CD8-positive, alpha-beta memory T cell (primary cell): ENCODE results near the gene KLHL29. TPM values are rescaled to one million over a fixed set of nuclear protein-coding genes. Genes with fewer than 3 reads are reported as not detected.
A peak's percentile ranks its signal among the peaks of the same experiment; 100 is the strongest.

Experiments used
- CTCF ChIA-PET: fragments of 350-600 bp; sonication (Branson Sonifier 250); formaldehyde crosslinking; loops from one replicate; lab custom pipeline; 2021; ENCODE audit warnings: antibody characterized with exemption; lab: Charles Lee
- POLR2A ChIA-PET: fragments of 350-600 bp; sonication (Branson Sonifier 250); formaldehyde crosslinking; loops from one replicate; lab custom pipeline; 2021; ENCODE audit warnings: antibody characterized with exemption; lab: Charles Lee
- DNase-seq, 5 donors: peaks; one replicate each; pipeline versions ENCODE4 v3.0.0 to v3.0.0-alpha.2; 2020 to 2022; ENCODE audit warnings: mixed read lengths in 1 of 5
- H3K27ac ChIP-seq: one replicate; pipeline ENCODE4 v1.7.0; 2013; ENCODE audit warnings: low read depth, mild to moderate bottlenecking, low read length, moderate library complexity
- H3K27me3 ChIP-seq: 2 replicates; pipeline ENCODE4 v1.7.0; 2013; ENCODE audit warnings: low read length, mild to moderate bottlenecking; ENCODE audit not compliant: insufficient read depth, poor library complexity, severe bottlenecking
- H3K36me3 ChIP-seq: 2 replicates; pipeline ENCODE4 v1.7.0; 2013; ENCODE audit warnings: mild to moderate bottlenecking, low read length, moderate library complexity; ENCODE audit not compliant: insufficient read depth
- H3K4me1 ChIP-seq: 2 replicates; pipeline ENCODE4 v1.7.0; 2013; ENCODE audit warnings: mild to moderate bottlenecking, low read length, moderate library complexity; ENCODE audit not compliant: insufficient read depth
- H3K4me3 ChIP-seq: 2 replicates; pipeline ENCODE4 v1.7.0; 2013; ENCODE audit warnings: mild to moderate bottlenecking, low read length
- H3K9me3 ChIP-seq: 2 replicates; pipeline ENCODE4 v1.7.0; 2013; ENCODE audit warnings: mild to moderate bottlenecking, low read length
- H3K27ac Mint-ChIP-seq, 8 donors: one replicate each; pipeline ENCODE4 v1.8.0; 2020 to 2021; ENCODE audit warnings: mixed read lengths in 8 of 8, mild to moderate bottlenecking in 6 of 8, inconsistent platforms in 3 of 8, moderate library complexity in 3 of 8
- H3K27me3 Mint-ChIP-seq, 2 donors: one replicate each; pipeline ENCODE4 v1.8.0; 2020 to 2021; ENCODE audit warnings: mixed read lengths in 2 of 2, mild to moderate bottlenecking in 1 of 2, moderate library complexity in 1 of 2
- H3K36me3 Mint-ChIP-seq, 3 donors: one replicate each; pipeline ENCODE4 v1.8.0; 2020 to 2021; ENCODE audit warnings: mixed read lengths in 3 of 3, inconsistent platforms in 1 of 3, mild to moderate bottlenecking in 1 of 3
- H3K4me1 Mint-ChIP-seq, 3 donors: one replicate each; pipeline ENCODE4 v1.8.0; 2020 to 2021; ENCODE audit warnings: mixed read lengths in 3 of 3, inconsistent platforms in 1 of 3, mild to moderate bottlenecking in 1 of 3
- H3K4me3 Mint-ChIP-seq, 7 donors: one replicate each; pipeline ENCODE4 v1.8.0; 2020 to 2021; ENCODE audit warnings: mixed read lengths in 7 of 7, mild to moderate bottlenecking in 6 of 7, moderate library complexity in 4 of 7, inconsistent platforms in 2 of 7
- H3K9me3 Mint-ChIP-seq, 5 donors: one replicate each; pipeline ENCODE4 v1.8.0; 2020 to 2022; ENCODE audit warnings: mixed read lengths in 5 of 5, mild to moderate bottlenecking in 3 of 5, moderate library complexity in 2 of 5, inconsistent platforms in 1 of 5
- polyA plus RNA-seq: library from polyadenylated mRNA; unstranded; fragments of 300-500 nt; fragmentation: Illumina TruSeq; gene quantifications from one replicate; pipeline ENCODE4 v1.2.3, GENCODE V29; 2021
- total RNA-seq, 2 experiments: library from RNA; stranded (reverse); gene quantifications; one replicate each; pipeline ENCODE4 v1.2.3, GENCODE V29; 2021

Gene KLHL29
- total and polyA plus RNA-seq, 3 experiments from 2014 or later = 0.11 to 0.21 (median 0.13) TPM

DNA sequence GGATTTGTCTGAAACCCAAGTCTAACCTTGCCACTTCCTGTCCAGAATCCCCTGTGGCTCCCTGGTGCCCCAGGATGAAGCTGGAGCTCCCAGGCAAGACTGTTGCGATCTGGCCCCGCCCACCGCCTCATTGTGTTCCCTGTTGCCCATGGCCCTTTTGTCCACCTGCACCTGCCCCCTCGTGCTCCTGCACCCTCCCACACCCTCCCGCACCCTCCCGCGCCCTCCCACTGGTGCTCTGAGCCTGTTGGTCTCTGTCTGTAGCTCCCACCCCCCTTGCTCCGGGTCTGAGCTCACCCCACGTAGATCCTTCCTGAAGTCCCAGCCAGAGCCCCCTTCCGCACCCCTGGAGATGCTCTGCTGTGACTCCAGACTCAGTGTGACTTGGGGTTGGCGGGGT lies 297.5 kb downstream of the KLHL29 start:
- no peak for DNase-seq
- Histone ChIP-seq H3K4me3 (no peak overlapping the region), H3K27ac (no peak overlapping the region), H3K4me1 (no peaks in the 10 kb centered on the region), H3K9me3 (no peaks in the 10 kb centered on the region), H3K36me3 (no peaks in the 10 kb centered on the region), H3K27me3 (no peaks in the 10 kb centered on the region)
- Mint-ChIP-seq H3K4me1 (peaks cover 2 to 8% (median 5%) of the 10 kb centered on the region in 3 donors), H3K27ac (no peak overlapping the region), H3K36me3 (peaks cover 0 to 4% (median 0%) of the 10 kb centered on the region in 3 donors), H3K9me3 (peaks cover 0 to 11% (median 3%) of the 10 kb centered on the region in 5 donors), H3K27me3 (peaks cover 0 to 2% of the 10 kb centered on the region in 2 donors), H3K4me3 (no peak overlapping the region)
- ChIA-PET POLR2A (no interaction called here), CTCF (no interaction called here)

DNA sequence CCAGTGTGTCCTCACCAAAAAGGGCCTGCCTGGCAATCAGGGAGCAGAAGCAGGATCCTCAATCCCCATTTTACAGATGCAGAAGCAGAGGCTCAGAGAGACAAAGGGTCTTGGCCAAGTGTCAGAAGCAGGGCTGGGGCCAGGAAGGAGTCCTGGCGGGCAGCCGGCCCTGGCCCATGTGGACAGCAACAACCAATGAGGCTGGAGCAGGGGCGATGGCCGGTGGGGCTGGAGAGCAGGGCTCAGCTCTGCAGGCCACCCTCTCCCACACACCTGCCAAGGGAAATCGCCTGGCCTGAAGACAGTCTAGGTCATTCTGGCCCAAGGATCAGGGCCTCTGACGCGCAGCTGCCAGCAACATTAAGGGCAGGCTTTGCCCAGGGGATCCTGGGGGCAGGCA lies 298.0 kb downstream of the KLHL29 start:
- H3K4me3 Mint-ChIP-seq = peak overlapping the region in 1 of 7 donors; percentile 32
- no peaks in the 10 kb centered on the region for H3K9me3 ChIP-seq
- H3K4me1 Mint-ChIP-seq = peaks cover 2 to 8% (median 5%) of the 10 kb centered on the region in 3 donors
- DNase-seq = no peak
- H3K27ac Mint-ChIP-seq = no peak overlapping the region
- H3K4me1 ChIP-seq = no peaks in the 10 kb centered on the region
- peaks cover 0 to 2% (median 0%) of the 10 kb centered on the region in 3 donors for H3K36me3 Mint-ChIP-seq
- POLR2A ChIA-PET = no interaction called here
- no peaks in the 10 kb centered on the region for H3K27me3 ChIP-seq
- peaks cover 0 to 7% (median 3%) of the 10 kb centered on the region in 5 donors for H3K9me3 Mint-ChIP-seq
- H3K4me3 ChIP-seq = no peak overlapping the region
- no peaks in the 10 kb centered on the region for H3K36me3 ChIP-seq
- H3K27ac ChIP-seq = no peak overlapping the region
- CTCF ChIA-PET = no interaction called here
- peaks cover 0 to 2% of the 10 kb centered on the region in 2 donors for H3K27me3 Mint-ChIP-seq

DNA sequence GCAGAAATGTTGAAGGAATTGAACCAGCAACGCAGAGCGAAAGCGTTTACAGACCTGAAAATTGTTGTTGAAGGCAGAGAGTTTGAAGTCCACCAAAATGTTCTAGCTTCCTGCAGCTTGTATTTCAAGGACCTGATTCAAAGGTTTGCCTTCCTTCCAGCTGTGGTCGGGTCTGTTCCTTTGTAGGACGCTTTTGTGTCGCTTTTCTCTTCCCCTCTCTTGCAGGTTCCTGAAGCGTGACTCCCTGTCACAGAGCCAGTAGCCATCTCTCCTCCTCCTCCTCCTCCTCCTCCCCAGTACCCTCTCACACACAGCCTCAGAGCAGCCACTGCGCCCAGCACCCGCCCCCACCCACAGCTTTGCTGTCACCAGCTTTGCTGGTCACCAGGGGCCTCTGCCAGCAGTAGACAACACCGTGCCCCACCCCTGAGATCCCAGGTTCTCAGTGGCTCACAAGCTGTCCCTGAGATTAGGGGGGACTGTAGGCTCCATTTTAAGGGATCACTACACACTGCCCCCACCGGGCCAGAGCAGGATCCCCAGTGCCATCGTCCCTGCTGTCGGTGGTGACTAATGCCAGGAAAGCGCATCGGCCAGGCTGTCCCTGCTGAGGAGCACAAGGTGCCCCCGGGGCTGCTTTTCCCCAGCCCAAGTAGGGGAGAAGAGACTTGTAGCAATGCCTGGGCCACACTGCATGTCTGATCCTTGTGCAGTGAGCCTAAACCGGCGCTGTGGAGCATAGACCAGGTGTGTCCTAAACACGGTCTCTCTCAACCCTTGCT lies 299.6 kb downstream of the KLHL29 start:
- peaks cover 2 to 8% (median 5%) of the 10 kb centered on the region in 3 donors for H3K4me1 Mint-ChIP-seq
- Histone ChIP-seq H3K4me3 (no peak overlapping the region), H3K27me3 (no peaks in the 10 kb centered on the region), H3K27ac (no peak overlapping the region), H3K4me1 (no peaks in the 10 kb centered on the region), H3K9me3 (no peaks in the 10 kb centered on the region), H3K36me3 (no peaks in the 10 kb centered on the region)
- POLR2A ChIA-PET = no interaction called here
- peaks cover 0 to under 1% of the 10 kb centered on the region in 2 donors for H3K27me3 Mint-ChIP-seq
- peaks cover 0 to 1% (median 0%) of the 10 kb centered on the region in 3 donors for H3K36me3 Mint-ChIP-seq
- no peak for DNase-seq
- peak overlapping the region in 1 of 8 donors; percentile 34 for H3K27ac Mint-ChIP-seq
- CTCF ChIA-PET = no interaction called here
- H3K4me3 Mint-ChIP-seq = peak overlapping the region in 1 of 7 donors; percentile 36
- H3K9me3 Mint-ChIP-seq = peaks cover 0 to 3% (median 0%) of the 10 kb centered on the region in 5 donors

- POLR2A ChIA-PET = no interaction called here
These were observed 300.2 kb downstream of the KLHL29 start for GRCh38 chr2:23685181-23685580.

GRCh38 chr2:23685706-23686105 lies 300.7 kb downstream of the KLHL29 start:
- no peak for DNase-seq
- H3K27me3 Mint-ChIP-seq = no peaks in the 10 kb centered on the region
- POLR2A ChIA-PET = no interaction called here
- H3K9me3 Mint-ChIP-seq = peaks cover 0 to 2% (median 0%) of the 10 kb centered on the region in 5 donors
- Histone ChIP-seq H3K4me3 (no peak overlapping the region), H3K9me3 (no peaks in the 10 kb centered on the region), H3K36me3 (no peaks in the 10 kb centered on the region), H3K4me1 (no peaks in the 10 kb centered on the region), H3K27ac (no peak overlapping the region), H3K27me3 (no peaks in the 10 kb centered on the region)
- peaks cover 2 to 8% (median 5%) of the 10 kb centered on the region in 3 donors for H3K4me1 Mint-ChIP-seq
- no peak overlapping the region for H3K27ac Mint-ChIP-seq
- H3K36me3 Mint-ChIP-seq = peaks cover 0 to 3% (median 0%) of the 10 kb centered on the region in 3 donors
- H3K4me3 Mint-ChIP-seq = no peak overlapping the region
- CTCF ChIA-PET = no interaction called here

More at GRCh38 chr2:23685181-23685580, 300.2 kb downstream of the KLHL29 start:
- H3K4me1 Mint-ChIP-seq = peaks cover 2 to 8% (median 5%) of the 10 kb centered on the region in 3 donors
- DNase-seq = no peak
- peaks cover 0 to 1% (median 0%) of the 10 kb centered on the region in 3 donors for H3K36me3 Mint-ChIP-seq
- no peak overlapping the region for H3K27ac Mint-ChIP-seq
- H3K27me3 Mint-ChIP-seq = no peaks in the 10 kb centered on the region
- CTCF ChIA-PET = no interaction called here
- H3K9me3 ChIP-seq = no peaks in the 10 kb centered on the region
- no peaks in the 10 kb centered on the region for H3K27me3 ChIP-seq
- H3K36me3 ChIP-seq = no peaks in the 10 kb centered on the region
- no peaks in the 10 kb centered on the region for H3K4me1 ChIP-seq
- no peak overlapping the region for H3K4me3 ChIP-seq
- no peak overlapping the region for H3K4me3 Mint-ChIP-seq
- H3K9me3 Mint-ChIP-seq = peaks cover 0 to 2% (median 0%) of the 10 kb centered on the region in 5 donors
- no peak overlapping the region for H3K27ac ChIP-seq

DNA sequence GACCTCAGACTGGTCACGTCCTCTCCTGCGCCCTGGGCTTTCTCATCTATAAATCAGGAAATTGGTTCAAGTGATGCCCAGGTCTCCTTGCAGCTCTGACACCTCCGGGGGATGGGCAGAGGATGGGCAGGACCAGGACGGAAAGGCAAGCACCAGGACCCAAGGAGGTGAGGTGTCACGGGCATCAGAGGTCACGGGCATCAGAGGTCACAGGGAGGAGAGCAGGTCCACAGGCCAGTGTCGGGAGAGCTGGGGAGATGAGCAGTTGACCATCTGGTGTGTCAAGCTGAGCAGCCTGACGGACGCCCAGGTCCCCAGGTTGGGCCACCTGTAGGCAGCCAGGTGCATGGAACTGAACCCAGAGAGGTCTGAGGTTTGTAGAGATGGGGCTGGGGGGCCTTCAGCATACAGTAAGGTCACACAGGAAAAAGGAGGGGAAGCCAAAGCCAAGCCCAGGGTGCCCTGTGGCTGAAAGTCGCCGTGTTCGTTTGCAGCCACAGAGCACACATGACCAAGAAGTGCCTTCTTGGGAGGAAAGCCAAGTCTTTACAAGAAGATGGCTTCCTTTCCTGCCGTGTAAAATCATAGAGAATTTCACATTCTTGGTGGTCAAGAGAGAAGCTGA lies 301.5 kb downstream of the KLHL29 start:
- H3K4me3 Mint-ChIP-seq = peak overlapping the region in 1 of 7 donors; percentile 65
- Histone ChIP-seq H3K4me3 (no peak overlapping the region), H3K4me1 (no peaks in the 10 kb centered on the region), H3K27me3 (no peaks in the 10 kb centered on the region), H3K9me3 (no peaks in the 10 kb centered on the region), H3K36me3 (no peaks in the 10 kb centered on the region), H3K27ac (no peak overlapping the region)
- H3K27ac Mint-ChIP-seq = peak overlapping the region in 1 of 8 donors; percentile 38
- POLR2A ChIA-PET = no interaction called here
- H3K36me3 Mint-ChIP-seq = peaks cover 4 to 9% (median 5%) of the 10 kb centered on the region in 3 donors
- peaks cover 0 to 2% (median 0%) of the 10 kb centered on the region in 5 donors for H3K9me3 Mint-ChIP-seq
- no peak for DNase-seq
- H3K27me3 Mint-ChIP-seq = no peaks in the 10 kb centered on the region
- CTCF ChIA-PET = no interaction called here
- H3K4me1 Mint-ChIP-seq = peaks cover 2 to 8% (median 5%) of the 10 kb centered on the region in 3 donors

GRCh38 chr2:23687214-23687613 lies 302.2 kb downstream of the KLHL29 start:
- CTCF ChIA-PET = no interaction called here
- Mint-ChIP-seq H3K9me3 (peaks cover 0 to 2% (median 0%) of the 10 kb centered on the region in 5 donors), H3K4me1 (peaks cover 2 to 8% (median 5%) of the 10 kb centered on the region in 3 donors), H3K27me3 (no peaks in the 10 kb centered on the region), H3K4me3 (peak overlapping the region in 1 of 7 donors; percentile 27), H3K27ac (no peak overlapping the region), H3K36me3 (peaks cover 5 to 11% (median 6%) of the 10 kb centered on the region in 3 donors)
- Histone ChIP-seq H3K9me3 (no peaks in the 10 kb centered on the region), H3K36me3 (no peaks in the 10 kb centered on the region), H3K4me3 (no peak overlapping the region), H3K27ac (no peak overlapping the region), H3K4me1 (no peaks in the 10 kb centered on the region), H3K27me3 (no peaks in the 10 kb centered on the region)
- no peak for DNase-seq
- POLR2A ChIA-PET = no interaction called here

GRCh38 chr2:23687713-23688112 lies 302.7 kb downstream of the KLHL29 start:
- Mint-ChIP-seq H3K9me3 (no peaks in the 10 kb centered on the region), H3K4me1 (peaks cover 2 to 8% (median 5%) of the 10 kb centered on the region in 3 donors), H3K27ac (no peak overlapping the region), H3K36me3 (peaks cover 5 to 11% (median 6%) of the 10 kb centered on the region in 3 donors), H3K27me3 (no peaks in the 10 kb centered on the region), H3K4me3 (no peak overlapping the region)
- no peak for DNase-seq
- POLR2A ChIA-PET = no interaction called here
- Histone ChIP-seq H3K4me3 (no peak overlapping the region), H3K27me3 (no peaks in the 10 kb centered on the region), H3K4me1 (no peaks in the 10 kb centered on the region), H3K36me3 (no peaks in the 10 kb centered on the region), H3K9me3 (no peaks in the 10 kb centered on the region), H3K27ac (no peak overlapping the region)
- CTCF ChIA-PET = no interaction called here
